ENCODE measurements around the gene BCL2A1.

DNA sequence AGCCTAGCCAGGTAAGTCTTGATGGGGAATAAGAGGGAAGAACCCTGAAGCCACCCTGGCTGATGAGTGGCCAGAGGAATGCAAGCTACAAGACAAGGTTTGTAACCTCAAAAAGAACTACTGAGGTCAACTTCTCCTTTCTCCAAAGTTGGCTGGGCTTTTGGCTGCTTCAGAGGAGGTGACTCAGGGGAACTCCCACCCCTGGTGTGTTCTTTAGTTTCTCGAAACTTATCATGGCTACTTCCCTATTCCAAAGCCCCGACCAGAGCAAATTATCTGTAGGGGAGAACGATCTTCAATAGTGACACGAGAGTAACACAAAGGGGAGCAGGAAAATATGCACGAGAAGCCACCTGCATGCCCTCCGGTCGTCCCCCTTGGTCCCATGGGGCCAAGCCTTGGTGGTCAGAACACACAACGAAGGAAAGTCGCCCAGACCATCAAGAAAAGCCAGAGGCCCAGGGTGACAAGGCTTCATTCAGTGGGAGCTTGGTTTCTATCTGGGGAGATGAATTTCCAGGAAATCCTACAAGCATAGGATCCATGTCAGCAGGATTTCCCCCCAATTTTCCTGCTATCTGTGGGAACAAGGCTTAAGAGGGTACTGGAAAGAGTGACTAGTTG is 6.5 kb upstream of the BCL2A1 start:
- TF ChIP-seq POLR2A (IDR thresholded peaks at IDR 0.05; ENCODE audit: low read depth, low read length) (peak; percentile 19), POU2F2 (IDR thresholded peaks at IDR 0.05; ENCODE audit: low read depth, low read length) (no peak)

All from GM12891 (cell line).